Measurements from ENCODE around the gene CORO1A.
"Not testable (repeated sequence)": the region's sequence is repeated elsewhere in the genome, so short reads cannot be mapped to it uniquely, and the experiment has no call there.

Gene CORO1A

GRCh38 chr16:30151091-30151490 is 32.3 kb upstream of the CORO1A start:
- DNase-seq = no peak
- TF ChIP-seq POLR2A (IDR thresholded peaks at IDR 0.05; ENCODE audit: low read length) (no peak), GATA1 (IDR thresholded peaks at IDR 0.05; ENCODE audit: low read depth, low read length) (no peak)

- no peak for TF ChIP-seq POLR2A (IDR thresholded peaks at IDR 0.05; ENCODE audit: low read length)
- TF ChIP-seq GATA1 (IDR thresholded peaks at IDR 0.05; ENCODE audit: low read depth, low read length) = no peak
- no peak for DNase-seq
These were observed 30.9 kb upstream of the CORO1A start for GRCh38 chr16:30152517-30152916.

GRCh38 chr16:30155188-30155587 is 28.2 kb upstream of the CORO1A start:
- no peak for DNase-seq
- TF ChIP-seq GATA1 (IDR thresholded peaks at IDR 0.05; ENCODE audit: low read depth, low read length) (no peak), POLR2A (IDR thresholded peaks at IDR 0.05; ENCODE audit: low read length) (no peak)

- DNase-seq = no peak
These were observed 26.2 kb upstream of the CORO1A start for GRCh38 chr16:30157214-30157613.

GRCh38 chr16:30163538-30163937 is 19.9 kb upstream of the CORO1A start:
- no peak for TF ChIP-seq GATA1 (IDR thresholded peaks at IDR 0.05; ENCODE audit: low read depth, low read length)
- TF ChIP-seq POLR2A (IDR thresholded peaks at IDR 0.05; ENCODE audit: low read length) = no peak
- DNase-seq = no peak

More at GRCh38 chr16:30157214-30157613, 26.2 kb upstream of the CORO1A start:
- TF ChIP-seq GATA1 (IDR thresholded peaks at IDR 0.05; ENCODE audit: low read depth, low read length) (no peak), POLR2A (IDR thresholded peaks at IDR 0.05; ENCODE audit: low read length) (no peak)

GRCh38 chr16:30166202-30166902 is 17.1 kb upstream of the CORO1A start:
- TF ChIP-seq POLR2A (IDR thresholded peaks at IDR 0.05; ENCODE audit: low read length) (no peak), GATA1 (IDR thresholded peaks at IDR 0.05; ENCODE audit: low read depth, low read length) (no peak)
- no peak for DNase-seq

- not testable (repeated sequence) for DNase-seq
These were observed 14.7 kb upstream of the CORO1A start for GRCh38 chr16:30168746-30169145.

GRCh38 chr16:30169416-30169815 is 14.0 kb upstream of the CORO1A start:
- DNase-seq = not testable (repeated sequence)

GRCh38 chr16:30170145-30170544 is 13.3 kb upstream of the CORO1A start:
- DNase-seq = not testable (repeated sequence)

- DNase-seq = no peak
- TF ChIP-seq POLR2A (IDR thresholded peaks at IDR 0.05; ENCODE audit: low read length) = no peak
- no peak for TF ChIP-seq GATA1 (IDR thresholded peaks at IDR 0.05; ENCODE audit: low read depth, low read length)
These were observed 10.3 kb upstream of the CORO1A start for GRCh38 chr16:30173054-30173453.

- DNase-seq = not testable (repeated sequence)
These were observed 6.5 kb upstream of the CORO1A start for GRCh38 chr16:30176876-30177275.

GRCh38 chr16:30179195-30179594 is 4.2 kb upstream of the CORO1A start:
- DNase-seq = no peak
- TF ChIP-seq POLR2A (IDR thresholded peaks at IDR 0.05; ENCODE audit: low read length) = no peak

GRCh38 chr16:30179931-30180330 is 3.5 kb upstream of the CORO1A start:
- TF ChIP-seq GATA1 (IDR thresholded peaks at IDR 0.05; ENCODE audit: low read depth, low read length) = no peak
- TF ChIP-seq POLR2A (IDR thresholded peaks at IDR 0.05; ENCODE audit: low read length) = no peak
- DNase-seq = no peak

- no peak for DNase-seq
- TF ChIP-seq GATA1 (IDR thresholded peaks at IDR 0.05; ENCODE audit: low read depth, low read length) = no peak
- TF ChIP-seq POLR2A (IDR thresholded peaks at IDR 0.05; ENCODE audit: low read length) = no peak
These were observed 2.7 kb upstream of the CORO1A start for GRCh38 chr16:30180741-30181140.

- DNase-seq = no peak
These were observed 891 bp downstream of the CORO1A start for GRCh38 chr16:30184096-30184890.

More at GRCh38 chr16:30184096-30184890, 891 bp downstream of the CORO1A start:
- TF ChIP-seq GATA1 (IDR thresholded peaks at IDR 0.05; ENCODE audit: low read depth, low read length) (no peak), POLR2A (IDR thresholded peaks at IDR 0.05; ENCODE audit: low read length) (no peak)
